CD4-positive, alpha-beta T cell treated with Interleukin-12 subunit alpha and Interleukin-12 subunit beta, for 1 hour (primary cell): Measurements from ENCODE around the gene FAM210B.
"Not testable (repeated sequence)": the region's sequence is repeated elsewhere in the genome, so short reads cannot be mapped to it uniquely, and the experiment has no call there.

Experiments
- DNase-seq: peaks from one replicate; pipeline ENCODE4 v3.0.0-alpha.2; 2020

FAM210B gene

DNA sequence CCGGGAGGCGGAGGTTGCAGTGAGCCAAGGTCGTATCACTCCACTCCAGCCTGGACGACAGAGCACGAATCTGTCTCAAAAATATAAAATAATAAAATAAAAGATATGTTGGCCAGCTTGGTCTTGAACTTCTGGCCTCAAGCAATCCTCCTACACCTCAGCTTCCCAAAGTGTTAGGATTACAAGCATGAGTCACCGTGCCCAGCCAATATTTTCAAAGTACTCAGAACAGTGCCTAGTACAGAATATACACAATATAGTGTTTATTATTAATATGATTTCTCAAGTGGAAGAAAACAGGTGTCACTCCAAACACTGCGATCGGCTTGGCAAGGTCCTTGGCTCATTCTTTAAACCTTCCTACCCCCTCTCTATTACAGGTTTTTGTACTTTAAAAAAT lies 3.1 kb downstream of the FAM210B start:
- no peak for DNase-seq

DNA sequence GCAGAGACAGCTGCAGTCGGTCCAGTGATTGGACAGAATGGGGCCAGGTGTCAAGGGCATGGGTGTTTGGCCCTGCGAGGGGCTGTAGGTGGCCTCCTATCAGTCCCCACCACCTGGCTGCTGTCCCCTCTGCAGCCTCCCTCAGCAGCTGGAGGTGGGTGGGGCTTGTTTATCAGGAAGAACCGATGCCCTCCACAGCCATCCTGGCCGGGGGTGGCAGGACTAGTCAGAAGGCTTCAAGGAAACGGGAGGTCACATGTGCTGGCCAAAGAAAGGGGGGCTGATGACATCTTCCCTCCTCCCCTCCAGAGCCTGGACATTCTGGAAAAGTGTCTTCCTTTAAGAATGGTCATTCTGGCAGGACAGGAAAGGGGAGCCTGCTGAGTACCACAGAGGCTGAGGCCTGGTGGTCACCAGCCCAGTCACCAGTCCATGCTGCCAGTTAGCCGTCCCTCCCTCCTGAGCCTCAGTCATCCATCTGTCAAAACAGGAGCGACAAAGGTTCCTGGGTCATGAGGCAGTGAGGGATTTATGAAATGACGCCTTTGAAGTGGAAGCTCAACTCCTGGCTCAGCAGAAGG lies 4.1 kb downstream of the FAM210B start:
- no peak for DNase-seq

DNA sequence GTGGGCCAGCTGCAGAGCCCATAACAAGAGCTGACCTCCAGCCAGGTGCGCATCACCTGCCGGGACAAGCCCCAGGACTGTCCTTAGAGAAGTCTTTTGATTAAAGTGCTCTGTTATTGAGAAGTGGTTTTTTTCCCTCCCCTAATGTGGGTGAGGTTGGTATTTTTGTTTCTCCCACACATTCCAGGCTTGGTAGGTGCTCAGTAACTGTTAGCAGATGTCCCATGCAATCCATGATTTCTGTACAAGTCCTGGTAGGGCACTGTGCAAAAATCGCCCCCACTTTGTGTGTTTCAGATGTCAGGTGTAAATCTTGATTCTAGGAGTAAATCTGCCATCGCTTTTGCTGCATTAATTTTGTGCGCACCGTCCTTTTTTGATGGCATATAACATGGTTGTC lies 4.7 kb downstream of the FAM210B start:
- DNase-seq, result no peak

DNA sequence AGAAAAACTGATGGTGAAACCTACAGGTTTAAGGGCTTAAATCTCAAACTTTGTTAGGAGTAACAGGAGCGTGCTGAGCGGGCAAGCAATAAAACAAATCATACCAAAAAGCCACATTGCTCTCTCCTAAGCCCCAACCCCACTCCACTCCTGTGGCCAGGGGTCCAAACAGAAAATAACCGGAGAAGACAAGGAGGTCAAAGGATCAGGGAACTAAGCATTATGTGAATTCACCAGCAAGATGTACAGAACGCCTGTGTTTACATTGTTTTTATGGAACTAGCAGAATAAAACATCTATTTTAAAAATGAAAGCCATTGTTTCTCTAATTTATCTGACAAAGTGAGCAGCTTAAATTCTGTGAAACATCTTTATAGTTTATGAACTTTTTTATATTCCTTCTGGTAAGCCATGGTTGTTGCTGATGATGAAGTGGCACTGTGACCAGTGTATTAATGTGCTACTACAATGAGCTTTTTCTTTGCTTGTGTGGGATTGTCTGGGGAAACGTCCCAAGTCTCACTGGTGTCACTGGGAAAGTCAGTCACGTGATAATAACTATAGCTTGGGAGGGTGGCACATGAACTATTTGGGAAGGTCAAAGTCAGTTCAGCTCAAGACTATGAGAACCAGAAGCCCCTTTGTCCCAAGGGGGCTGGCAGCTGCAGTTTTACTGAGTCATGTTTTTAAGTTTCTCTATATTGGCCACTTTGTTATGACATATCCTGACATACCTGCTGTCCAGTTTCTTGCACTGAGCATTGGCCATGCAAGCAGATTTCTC lies 9.8 kb downstream of the FAM210B start:
- no peak for DNase-seq

DNA sequence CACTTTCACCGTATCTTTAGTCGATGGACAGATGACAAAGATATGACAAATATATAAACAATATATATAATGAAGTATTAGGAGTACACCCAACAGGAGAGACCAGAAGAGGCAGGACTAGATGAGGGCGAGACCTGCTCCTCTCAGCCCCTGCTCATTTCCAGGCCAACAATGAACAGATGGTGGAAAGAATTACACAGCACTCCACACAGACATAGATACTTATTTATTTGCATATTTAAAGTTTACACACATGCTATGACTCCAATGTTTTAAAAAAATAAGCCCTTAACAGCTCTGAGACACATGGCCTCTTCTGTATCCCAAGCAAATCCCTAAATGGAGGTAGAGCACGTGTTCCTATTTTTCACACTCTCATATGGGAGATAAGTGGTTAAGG lies 10.4 kb downstream of the FAM210B start:
- no peak for DNase-seq

DNA sequence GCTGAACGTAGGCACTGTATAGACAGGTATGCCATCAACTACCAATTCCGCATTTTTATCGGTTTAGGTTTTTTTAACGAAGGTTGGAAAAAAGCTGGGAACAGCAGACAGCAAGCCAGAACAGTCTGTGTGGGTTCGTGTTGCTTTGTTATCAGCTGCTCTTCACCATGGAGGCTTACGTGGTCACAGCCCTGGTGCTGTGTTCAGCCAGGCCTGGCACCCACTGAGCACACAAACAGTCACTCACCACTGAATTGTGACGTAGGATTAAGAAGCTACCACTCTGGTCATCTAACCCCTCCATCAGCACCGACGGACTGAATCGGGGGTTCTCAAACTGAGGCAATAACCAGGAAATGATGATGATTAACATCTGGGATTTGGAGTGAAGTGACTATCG lies 13.2 kb downstream of the FAM210B start:
- DNase-seq, result no peak

DNA sequence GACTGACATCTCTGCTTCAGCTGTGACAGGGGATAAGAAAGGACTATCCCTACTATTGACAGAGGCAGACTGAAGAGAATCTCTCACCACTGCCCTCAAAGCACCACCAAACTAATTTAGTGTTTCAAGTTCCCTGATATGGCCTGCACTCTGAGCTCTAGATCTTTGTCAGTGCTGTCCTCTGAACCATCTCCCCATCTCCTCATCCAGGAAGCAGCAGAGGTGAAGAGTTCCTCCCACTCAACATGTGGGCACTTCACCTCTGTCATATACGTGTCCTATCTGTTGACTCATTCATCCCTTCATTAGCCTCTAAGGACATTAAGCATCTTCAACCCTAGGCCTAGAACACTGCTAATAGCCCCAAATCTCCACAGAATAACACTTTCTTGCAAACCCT lies 14.1 kb downstream of the FAM210B start:
- DNase-seq, result no peak

DNA sequence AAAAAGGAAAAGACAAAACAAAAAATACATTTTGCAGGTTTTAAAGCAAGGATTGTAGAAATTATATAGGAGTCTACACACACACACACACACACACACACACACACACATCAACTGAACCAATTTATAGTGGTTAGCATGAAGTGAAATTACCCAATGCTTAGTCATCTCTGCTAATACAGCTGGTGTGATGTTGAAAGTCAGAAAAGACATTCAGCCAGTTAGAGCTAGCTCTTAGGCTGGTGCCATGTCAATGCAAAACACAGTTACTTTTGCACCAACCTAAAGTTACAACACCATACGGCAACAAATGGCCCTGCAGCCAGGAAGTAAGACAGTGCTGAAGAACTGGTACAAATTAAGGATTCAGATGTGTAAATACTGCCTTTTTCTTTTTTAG lies 15.2 kb downstream of the FAM210B start:
- DNase-seq, result peak; percentile 24

DNA sequence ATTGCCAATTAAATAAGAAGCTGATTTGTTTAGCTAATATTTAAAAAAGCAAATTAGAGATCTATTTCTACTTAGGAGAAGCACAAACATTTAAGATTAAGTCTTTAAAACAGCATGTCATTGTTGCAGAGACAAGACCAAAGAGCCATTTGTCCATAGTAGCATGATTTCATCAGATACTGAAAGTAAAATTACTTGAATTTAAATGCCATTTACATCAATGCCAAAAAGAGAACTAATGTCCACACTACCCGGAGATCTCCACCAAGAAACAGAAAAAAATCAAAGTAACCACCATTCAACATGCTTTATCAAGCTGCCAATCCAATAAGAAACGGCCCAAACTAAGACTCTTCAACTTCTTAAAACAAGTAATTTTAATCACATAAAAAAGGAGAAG lies 17.6 kb downstream of the FAM210B start:
- no peak for DNase-seq

DNA sequence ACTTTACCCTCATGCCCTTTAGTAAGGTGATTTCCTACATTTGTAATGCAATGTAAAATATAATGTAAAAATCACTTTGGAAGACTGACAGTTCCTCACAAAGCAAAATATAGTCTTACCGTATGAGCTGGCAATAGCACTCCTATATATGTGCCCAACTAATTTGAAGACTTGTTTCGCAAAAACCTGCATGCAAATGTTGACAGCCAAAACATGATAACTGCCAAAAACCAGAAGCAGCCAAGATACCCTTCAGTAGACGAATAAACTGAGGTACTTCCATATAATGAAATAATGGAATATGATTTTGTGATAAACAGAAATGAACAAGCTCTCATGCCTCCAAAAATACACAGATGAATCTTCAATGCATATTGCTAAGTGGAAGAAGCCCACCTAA lies 19.6 kb downstream of the FAM210B start:
- no peak for DNase-seq

DNA sequence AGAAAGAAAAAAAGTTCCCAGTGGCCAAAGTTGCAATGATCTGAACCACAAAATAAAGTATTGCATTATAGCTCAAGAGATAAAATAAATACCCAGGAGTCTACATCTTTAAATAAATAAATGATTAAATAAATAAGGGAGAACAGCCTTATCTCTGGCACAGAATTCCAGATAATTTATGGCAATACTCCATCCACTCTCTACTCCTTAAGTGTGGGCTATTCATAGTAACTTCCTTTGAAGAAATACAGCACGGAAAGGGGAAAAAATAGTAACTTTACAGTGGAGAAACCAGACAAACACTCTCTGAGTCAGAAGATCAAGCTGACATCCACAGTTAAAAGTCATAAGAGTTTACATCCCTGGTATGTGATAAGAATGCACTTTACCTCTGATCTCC lies 21.6 kb downstream of the FAM210B start:
- DNase-seq, result no peak

DNA sequence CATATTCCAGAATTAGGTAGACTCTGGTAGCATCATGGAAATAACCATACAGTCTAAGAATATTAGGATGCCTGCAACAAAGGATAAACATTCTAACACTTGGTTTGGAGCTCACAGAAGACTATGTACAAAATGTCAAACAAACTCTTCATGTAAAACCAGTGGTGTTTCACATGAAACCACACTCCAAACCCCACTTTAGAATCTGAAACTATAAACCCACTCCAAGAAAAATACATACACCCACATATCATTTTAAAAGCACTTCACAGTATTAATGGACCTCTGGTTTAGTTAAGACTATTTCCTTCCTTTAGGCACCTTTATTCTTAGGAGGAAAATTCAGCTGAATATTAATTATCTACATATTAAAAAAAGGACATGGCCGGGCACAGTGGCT lies 22.7 kb downstream of the FAM210B start:
- DNase-seq, result no peak

DNA sequence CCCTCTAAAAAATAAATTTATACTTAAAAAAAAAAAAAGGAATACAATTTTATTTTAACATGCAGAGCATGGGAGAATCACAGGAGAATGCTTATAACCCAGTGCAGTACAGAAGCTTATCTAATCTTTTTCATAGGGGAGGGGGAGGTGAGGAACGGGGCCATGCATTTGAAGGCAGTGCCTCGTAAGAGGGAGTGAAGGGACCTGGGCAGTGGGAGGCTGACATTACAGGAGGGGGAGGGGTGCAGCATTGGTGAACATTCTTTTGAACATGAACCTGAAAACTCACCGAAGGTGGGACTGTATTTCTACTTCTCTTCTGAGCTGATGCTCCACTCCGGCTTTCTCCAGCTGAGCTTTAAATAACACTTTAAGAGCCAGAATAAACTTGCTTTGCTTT lies 23.9 kb downstream of the FAM210B start:
- DNase-seq, result no peak

DNA sequence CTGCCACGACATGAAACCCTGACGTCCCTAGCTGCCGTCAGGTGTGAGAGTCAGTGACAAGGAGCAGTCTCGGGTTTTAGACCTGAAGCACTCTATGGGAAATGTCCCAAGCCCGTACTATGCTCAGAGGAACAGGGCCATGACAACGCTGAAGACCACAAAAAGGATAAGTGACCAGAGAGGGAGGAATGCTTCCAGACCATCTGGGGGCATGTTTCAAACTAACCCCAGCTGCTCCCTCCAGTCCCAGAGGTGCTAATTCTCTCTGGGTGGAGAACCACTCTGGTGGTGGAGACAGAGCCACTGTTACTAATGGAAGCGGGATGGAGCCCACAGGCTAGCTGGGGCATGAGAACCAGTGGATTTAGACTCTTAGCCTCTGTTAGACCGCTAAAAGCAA lies 24.6 kb downstream of the FAM210B start:
- no peak for DNase-seq

DNA sequence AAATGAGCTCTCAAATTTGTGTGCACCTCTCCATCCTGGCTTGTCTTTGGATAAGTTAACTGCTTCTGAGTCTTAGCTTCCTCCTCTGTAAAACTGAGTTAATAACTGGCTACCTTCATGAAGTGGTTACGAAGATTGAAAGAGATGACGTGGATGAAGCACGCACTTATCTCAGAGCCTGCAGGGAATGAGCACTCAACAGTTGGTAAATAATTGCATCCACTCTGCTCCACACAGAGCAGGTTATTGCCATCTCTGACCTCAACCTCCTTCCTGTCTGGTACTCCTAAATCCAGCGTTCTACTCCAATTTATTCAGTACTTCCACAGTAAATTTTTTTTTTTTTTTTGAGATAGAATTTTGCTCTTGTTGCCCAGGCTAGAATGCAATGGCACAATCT lies 26.4 kb downstream of the FAM210B start:
- no peak for DNase-seq

DNA sequence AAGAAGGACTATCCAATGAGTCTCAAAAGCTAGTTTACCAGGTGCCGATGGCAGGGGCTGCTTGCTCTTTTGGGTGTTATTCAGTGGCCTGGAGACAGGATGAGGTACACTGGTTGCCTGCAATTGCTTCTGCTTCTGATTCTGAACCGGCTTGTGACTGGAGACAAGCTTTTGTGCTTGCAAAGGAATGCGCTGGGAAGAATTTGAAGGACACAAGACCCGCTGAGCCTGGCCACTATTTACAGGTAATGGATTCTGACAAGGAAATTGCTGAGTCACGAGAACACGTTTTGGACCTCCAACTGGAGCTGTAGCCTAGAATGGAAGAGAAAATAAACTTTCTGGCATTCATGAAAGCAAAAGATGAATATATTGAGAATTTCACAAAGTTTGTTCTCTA lies 27.4 kb downstream of the FAM210B start:
- DNase-seq, result no peak

DNA sequence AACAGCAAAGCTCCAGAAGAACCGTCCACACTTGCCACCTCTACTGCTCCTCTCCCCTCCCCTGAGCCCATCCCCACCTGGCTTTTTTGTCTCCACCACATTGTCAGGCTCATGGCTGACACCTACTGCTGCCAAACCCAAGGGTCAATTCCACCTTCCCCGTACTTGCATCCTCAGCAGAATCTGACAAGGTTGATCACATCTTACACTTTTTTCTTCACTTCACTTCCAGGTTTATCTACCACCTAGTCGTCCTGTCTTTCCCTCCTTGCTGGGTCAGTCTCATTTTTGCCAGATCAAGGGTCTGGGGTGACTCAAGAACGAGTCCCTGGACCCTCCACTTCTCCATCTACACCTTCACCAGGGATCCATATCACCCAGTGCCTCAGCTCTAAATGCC lies 30.1 kb downstream of the FAM210B start:
- DNase-seq, result no peak

DNA sequence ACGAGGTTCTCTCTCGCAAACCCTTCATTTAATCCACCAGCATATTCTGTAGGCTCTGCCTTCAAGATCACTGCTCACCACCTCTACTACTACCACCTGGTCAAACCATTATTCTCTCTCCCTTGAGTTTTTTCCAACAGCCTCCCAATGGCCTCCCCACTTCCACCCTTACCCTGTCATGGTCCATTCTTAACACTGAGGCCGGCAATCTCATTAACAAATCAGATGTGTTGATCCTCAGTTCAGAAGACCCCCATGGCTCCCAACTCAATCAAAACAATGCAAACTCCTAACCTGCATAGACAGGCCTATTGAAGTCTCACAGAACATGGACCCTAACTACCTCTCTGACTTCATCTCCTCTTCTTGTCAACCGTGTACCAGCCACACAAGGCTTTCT lies 31.0 kb downstream of the FAM210B start:
- DNase-seq, result no peak

DNA sequence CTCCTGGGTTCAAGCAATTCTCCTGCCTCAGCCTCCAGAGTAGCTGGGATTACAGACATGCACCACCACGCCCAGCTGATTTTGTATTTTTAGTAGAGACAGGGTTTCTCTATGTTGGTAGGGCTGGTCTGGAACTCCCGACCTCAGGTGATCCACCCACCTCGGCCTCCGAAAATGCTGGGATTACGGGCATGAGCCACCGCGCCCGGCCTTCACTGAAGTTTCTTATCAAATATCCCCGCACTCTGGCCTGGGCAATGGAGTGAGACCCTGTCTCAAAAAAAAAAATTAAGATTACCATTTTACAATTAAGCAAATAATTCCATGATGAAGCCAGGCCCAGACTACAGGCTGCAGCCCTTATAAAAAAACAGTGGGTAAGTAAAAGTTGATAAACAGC lies 31.6 kb downstream of the FAM210B start:
- not testable (repeated sequence) for DNase-seq

DNA sequence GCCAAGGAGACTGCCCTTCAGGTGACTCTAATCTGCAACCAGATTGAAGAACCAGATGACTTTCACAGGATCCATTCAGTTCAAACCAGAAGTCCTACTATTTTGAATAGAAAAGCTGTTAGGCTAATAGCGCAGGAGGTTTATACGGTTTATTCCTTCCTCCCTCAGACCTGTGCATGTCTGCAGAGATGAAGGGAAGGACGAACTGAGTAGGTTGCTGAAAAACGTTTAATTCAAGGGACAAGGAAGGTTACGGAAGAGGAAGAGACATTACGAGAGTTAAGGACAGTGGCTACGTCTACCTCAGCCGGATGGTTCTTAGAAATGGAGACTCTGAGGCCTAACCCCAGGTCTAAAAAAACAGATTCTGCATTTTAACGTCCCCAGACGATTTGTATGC lies 32.3 kb downstream of the FAM210B start:
- no peak for DNase-seq

DNA sequence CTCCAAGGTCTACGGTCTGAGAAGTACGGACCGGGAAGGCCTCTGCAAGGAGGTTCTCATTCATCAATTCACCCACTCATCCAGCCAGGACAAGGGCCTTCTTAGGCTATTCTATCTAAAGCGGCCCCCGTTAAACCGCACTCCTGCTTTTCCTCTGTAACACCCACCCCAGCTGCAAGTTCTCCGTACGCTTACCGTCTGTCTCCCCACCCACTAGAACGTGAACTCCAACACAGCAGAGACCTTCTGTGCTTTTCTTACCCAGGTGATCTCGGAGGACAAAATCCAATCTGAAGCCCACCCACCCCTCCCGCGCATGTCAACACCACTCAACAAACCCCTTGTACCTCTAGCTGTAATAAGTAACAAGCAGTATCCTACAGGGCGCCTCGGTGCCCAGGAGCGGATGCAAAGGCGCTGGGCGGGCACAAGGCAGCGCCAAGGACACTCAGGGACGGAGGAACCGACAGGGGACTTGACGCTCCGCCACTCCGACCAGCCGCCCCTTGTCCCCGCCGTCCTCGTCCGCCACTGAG lies 32.9 kb downstream of the FAM210B start:
- no peak for DNase-seq

DNA sequence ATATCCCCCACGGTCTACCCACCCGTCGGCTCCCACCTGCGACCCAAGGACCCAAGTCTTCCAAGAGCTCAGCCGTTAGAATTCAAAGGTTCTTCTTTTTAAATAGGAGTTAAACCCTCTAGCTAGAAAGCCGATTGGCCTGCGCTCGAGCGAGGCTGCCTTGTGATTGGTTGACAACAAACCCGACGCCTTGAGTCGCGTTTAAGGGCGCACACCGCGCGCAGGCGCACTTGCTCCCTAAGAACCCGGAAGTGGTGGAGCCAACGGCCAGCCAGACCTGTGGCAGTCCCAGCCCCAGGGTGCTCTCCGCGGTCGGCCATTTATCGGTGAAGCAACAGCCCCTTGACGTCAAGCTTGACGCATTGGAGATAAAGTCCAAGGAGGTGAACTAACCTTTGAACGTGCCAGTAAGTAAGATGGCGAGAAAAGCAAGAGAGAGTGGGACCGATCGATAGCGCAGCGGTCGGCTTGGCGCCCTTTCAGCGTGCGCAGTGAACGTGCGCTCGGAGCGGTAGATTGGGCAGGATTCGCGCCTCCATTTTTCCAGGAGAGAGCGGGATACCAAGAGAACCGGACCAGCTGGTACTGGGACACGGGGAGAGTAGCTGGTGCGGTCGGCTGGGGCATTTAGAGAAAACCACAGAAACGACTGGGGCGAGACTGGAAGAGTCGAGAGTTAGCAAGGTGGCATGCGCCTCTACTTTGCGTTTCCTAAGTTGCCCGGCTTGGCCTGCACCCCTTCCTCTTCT lies 33.5 kb downstream of the FAM210B start, which contains the start of the genes AURKA and CSTF1:
AURKA (minus strand) TSS at position 84 of the 749 bp plus-strand sequence. CDS start 4,018 bp downstream, outside the sequence.
CSTF1 (plus strand) TSS at position 514 of the 749 bp plus-strand sequence. CDS start 2,908 bp downstream, outside the sequence.
- peak; percentile 99 for DNase-seq

DNA sequence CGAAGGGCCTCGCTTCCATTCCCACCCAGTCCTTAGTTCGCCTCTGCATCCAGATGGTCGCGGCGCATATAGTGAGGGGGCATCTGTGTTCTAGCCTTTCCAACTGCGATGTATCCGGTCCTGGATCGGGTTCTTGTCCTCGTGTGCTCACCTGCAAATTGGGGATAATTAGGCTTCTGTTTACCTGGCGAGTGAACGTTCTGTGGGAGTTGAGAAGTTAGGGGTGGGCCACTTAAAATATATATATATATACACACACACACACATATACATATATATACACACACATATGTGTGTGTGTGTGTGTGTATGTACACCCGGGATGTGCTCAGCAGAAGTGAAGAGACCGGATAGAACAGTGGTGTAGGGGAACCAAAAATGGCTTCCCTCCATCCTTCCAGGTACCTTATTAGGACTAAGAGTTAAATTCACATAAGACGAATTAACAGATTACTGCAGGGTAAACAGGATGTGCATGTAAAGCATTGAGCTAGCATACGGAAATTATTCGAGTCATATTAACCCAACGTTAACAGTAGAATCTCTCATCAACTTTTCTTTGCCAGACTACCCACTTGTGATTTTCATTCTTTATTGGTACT lies 34.2 kb downstream of the FAM210B start:
- DNase-seq, result peak; percentile 55
